Measurements from ENCODE around the gene G6PC2.
A peak's percentile ranks its signal among the peaks of the same experiment; 100 is the strongest.

Gene G6PC2

DNA sequence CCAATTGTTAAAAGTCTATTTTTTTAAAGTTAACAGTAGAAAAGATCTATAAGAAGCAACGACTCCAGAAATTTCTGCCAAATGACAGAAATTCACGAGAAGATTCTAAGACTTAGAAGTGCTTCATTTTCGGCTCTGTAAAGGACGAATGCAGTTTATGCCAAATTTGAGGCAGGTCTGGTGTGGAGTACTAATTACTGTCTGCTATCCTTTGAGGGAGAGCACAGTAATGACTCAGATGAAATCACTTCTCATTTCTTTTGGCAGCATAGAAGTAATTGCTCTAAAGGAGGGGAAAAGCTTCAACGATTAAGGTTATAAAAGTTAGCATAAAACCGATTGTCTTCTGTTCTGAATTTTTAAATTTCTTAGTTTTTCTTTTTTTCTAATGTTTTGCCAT lies 11.4 kb downstream of the G6PC2 start:
- H3K27ac ChIP-seq = peak overlapping the region; percentile 36; the same call in 1 of the 2 replicates
- TF ChIP-seq, protein P1, sequence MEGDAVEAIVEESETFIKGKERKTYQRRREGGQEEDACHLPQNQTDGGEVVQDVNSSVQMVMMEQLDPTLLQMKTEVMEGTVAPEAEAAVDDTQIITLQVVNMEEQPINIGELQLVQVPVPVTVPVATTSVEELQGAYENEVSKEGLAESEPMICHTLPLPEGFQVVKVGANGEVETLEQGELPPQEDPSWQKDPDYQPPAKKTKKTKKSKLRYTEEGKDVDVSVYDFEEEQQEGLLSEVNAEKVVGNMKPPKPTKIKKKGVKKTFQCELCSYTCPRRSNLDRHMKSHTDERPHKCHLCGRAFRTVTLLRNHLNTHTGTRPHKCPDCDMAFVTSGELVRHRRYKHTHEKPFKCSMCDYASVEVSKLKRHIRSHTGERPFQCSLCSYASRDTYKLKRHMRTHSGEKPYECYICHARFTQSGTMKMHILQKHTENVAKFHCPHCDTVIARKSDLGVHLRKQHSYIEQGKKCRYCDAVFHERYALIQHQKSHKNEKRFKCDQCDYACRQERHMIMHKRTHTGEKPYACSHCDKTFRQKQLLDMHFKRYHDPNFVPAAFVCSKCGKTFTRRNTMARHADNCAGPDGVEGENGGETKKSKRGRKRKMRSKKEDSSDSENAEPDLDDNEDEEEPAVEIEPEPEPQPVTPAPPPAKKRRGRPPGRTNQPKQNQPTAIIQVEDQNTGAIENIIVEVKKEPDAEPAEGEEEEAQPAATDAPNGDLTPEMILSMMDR (conservative IDR thresholded peaks at IDR 0.05) = no peak

DNA sequence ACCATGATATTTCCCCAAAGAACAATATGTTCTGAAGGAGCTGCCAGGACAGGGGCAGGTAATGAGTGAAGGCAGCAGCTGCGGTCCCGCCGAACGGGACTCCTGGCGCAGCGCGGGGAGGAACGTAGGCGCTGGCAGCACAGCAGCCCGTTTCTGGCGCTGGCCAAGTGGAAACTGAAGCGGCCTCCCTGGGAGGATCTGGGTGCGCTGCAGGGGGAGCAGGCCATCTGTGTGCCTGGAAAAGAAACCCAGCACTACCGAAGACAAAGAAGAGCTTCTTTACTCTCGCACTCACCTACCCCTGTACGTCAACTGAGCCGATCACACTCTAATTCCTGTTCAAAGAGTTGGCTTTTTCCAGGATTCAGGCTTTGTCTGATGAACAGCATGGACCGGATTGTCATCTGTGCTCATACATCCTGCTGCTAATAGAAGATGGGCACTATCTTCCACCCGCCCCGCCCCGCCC lies 11.8 kb downstream of the G6PC2 start:
- TF ChIP-seq, protein P1 (conservative IDR thresholded peaks at IDR 0.05) = no peak
- H3K27ac ChIP-seq = peak overlapping the region; percentile 36

DNA sequence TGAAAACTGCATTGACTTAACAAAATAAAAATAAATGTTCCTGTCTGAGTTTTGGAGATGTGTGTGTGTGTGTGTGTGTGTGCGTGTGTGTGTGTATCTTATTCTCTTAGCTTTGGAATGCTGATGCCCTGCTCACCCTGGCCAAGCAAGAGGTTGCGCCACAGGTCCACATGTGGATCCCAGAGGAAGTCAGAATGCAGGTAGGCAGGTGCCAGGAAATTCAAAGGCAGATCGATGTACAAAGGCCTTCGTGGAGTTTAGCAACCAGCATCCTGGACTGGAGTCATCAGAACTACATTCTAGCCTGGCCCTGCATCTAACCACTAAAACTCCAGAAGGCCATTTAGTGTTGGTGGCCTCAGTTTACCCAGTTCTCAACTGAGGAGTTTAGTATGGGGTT lies 12.4 kb downstream of the G6PC2 start:
- no peak overlapping the region for H3K27ac ChIP-seq
- TF ChIP-seq, protein P1 (conservative IDR thresholded peaks at IDR 0.05) = no peak

DNA sequence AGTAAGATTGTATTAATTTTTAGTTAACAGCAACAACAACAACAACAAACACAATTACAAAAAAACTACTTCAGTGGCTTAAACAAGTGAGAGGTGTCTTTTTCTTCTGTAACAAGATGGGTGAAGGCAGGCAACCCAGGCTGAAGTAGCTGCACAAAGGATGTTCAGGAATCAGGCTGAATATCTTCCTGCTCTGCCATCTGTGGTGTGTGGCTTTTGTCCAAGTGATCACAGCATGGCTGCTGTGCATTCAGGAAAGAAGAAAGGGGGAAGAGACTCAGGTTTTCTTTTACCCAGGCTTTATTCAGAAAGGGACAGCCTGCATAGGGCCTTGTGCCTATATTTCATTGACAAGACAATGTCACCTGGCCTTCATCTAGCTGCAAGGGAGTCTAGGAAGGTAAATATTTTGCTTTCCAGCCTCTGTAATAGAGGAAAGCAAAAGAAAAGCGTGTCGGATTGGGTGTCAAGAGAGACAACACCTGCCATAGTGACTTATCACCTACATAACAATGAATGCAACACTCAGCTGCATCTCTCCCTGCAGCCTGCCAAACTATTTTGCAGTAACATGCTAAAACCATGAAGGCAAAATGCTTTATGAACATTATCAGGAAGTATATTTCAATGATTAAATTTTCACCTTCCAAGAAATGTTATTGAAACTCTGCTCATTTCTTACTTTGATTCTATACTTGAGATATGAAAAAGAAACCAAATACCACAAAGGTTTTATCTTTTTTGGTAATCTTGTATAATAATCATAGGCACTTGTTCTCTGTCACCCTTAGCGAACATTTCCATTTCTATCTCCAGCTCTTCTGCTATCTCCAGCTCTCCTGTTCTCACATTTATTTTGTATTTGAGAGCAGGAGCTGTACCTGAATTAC lies 14.6 kb downstream of the G6PC2 start:
- TF ChIP-seq, protein P1 (conservative IDR thresholded peaks at IDR 0.05) = no peak
- H3K27ac ChIP-seq = no peak overlapping the region

DNA sequence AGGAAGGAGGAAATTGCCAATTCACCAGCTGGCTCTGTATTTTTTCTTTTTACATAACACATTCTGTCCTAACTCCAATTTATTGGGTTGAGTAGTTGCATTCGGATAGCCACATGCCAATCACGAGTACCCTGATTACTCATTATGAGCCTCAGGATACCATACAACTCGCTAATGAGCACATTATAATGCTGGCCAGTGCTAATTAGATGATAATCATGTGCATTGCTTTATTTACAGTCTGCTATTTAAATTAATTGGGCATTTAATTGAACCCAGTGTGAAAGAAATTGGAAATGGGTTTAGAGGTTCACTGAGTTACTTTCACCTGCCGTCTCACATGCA lies 15.2 kb downstream of the G6PC2 start:
- TF ChIP-seq, protein P1 (conservative IDR thresholded peaks at IDR 0.05) = no peak
- H3K27ac ChIP-seq = no peak overlapping the region

DNA sequence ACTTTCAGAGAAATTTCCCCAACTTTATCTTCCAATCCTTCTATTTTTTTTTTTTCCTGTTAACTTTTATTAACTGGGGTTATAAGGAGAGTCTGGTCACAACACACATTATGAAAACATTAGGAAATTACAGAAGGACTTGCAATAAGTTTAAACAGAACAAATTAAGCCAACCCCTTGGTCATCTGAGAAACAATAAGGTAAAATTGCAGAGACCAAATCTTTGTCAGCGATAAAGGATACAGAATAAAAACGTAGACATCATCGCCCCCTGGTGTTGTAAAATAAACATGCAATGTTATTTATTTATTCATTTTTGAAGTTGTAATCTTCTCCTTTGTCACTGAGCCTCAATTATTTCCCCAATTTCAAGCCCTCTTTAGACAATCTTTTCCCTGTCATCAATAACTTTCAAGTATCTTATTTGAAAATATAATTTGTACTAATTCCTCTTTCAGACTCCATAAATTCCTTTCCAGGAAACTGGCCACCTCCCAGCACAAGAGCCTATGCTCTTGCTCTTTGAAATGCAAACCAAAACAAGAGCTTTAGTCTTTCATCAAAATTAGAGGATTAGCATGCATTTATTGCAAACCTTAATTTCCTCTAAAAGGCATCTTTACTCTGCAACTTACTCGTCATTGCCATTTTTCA lies 19.5 kb downstream of the G6PC2 start:
- no peak overlapping the region for H3K27ac ChIP-seq
- TF ChIP-seq, protein P1 (conservative IDR thresholded peaks at IDR 0.05) = peak; percentile 72

DNA sequence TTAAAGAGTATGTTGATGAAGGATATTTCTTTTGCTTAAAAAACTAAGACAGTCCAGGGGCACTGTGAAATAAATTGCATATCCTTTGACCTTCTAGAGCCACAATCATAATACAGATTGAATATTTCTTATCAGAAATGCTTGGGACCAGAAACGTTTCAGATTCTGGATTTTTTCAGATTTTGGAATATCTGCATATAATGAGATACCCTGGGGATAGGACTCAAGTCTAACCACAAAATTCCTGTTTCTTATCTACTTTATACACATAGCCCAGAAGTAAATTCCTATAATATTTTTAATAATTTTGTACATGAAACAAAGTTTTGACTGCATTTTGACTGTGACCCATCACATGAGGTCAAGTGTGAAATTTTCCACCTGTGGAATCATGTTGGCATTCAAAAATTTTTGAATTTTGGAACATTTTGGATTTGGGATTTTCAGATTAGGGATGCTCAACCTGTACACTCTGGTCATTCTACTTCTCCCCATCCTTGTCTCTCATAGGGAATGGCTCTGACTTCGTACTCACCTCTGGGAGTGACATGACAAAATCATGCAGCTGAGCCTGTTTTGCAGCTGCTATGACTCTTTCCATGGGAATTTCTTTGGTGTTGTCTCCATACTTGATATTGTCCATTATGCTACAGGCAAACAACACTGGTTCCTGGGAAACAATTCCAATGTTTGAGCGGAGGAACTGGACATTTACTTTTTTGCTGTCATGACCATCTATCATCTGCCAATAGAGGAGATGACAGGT lies 25.7 kb downstream of the G6PC2 start:
- H3K27ac ChIP-seq = no peak overlapping the region
- TF ChIP-seq, protein P1 (conservative IDR thresholded peaks at IDR 0.05) = no peak
